Posterior vena cava (tissue), 2 donors: ENCODE measurements around the gene ENDOD1. TPM values are rescaled to one million over a fixed set of nuclear protein-coding genes. Genes with fewer than 3 reads are reported as not detected.
"Not testable (repeated sequence)": the region's sequence is repeated elsewhere in the genome, so short reads cannot be mapped to it uniquely, and the experiment has no call there.

Experiments
- DNase-seq: peaks from one replicate; pipeline ENCODE4 v3.0.0-alpha.2; 2020; ENCODE audit warnings: low spot score
- intact Hi-C, 2 donors: fragments of 100-400 bp; cut with DNase I; formaldehyde crosslinking; loops; one replicate each; pipeline versions ENCODE4 v1.14.1 to v1.14.2; 2022 to 2023
- total RNA-seq, 2 donors: library from RNA; stranded (reverse); fragmentation: NEBNext Ultra II Directional; extraction: Animal tissue kit (Norgen Biotek cat#: 25700); gene quantifications; one replicate each; pipeline ENCODE4 v1.2.1, GENCODE V29; 2021
- donor health status: DM: yes; HTN: yes; CAD: no.
- donor health status: DM: yes; HTN: yes; CAD: no.

The ENDOD1 gene
- total RNA-seq, 2 donors from 2014 or later = 41.7 to 50.2 TPM

- intact Hi-C loops = no loop called here
- DNase-seq = no peak
These were observed 45.5 kb downstream of the ENDOD1 start for GRCh38 chr11:95135155-95135554.

- intact Hi-C loops = no loop called here
These were observed 46.2 kb downstream of the ENDOD1 start for GRCh38 chr11:95135880-95136279.

GRCh38 chr11:95136747-95137146, 47.1 kb downstream of the ENDOD1 start:
- DNase-seq, intact Hi-C loops: not testable (repeated sequence)

More at GRCh38 chr11:95135880-95136279, 46.2 kb downstream of the ENDOD1 start:
- no peak for DNase-seq

- intact Hi-C loops = no loop called here
- no peak for DNase-seq
These were observed 47.7 kb downstream of the ENDOD1 start for GRCh38 chr11:95137299-95137698.

- DNase-seq = no peak
- intact Hi-C loops = no loop called here
These were observed 48.8 kb downstream of the ENDOD1 start for GRCh38 chr11:95138448-95138847.

- DNase-seq = no peak
These were observed 50.9 kb downstream of the ENDOD1 start for GRCh38 chr11:95140397-95141033.

GRCh38 chr11:95142431-95142830, 52.8 kb downstream of the ENDOD1 start:
- DNase-seq = no peak
- intact Hi-C loops = no loop called here

More at GRCh38 chr11:95140397-95141033, 50.9 kb downstream of the ENDOD1 start:
- intact Hi-C loops = no loop called here

- no peak for DNase-seq
- intact Hi-C loops = no loop called here
These were observed 53.5 kb downstream of the ENDOD1 start for GRCh38 chr11:95143106-95143681.

GRCh38 chr11:95144313-95145235, 54.9 kb downstream of the ENDOD1 start:
- intact Hi-C loops = loop anchor here in 1 of 2 donors (5.0 kb wide), 1 partner anchor 72 kb away; no protein-coding TSS in a partner anchor
- no peak for DNase-seq

GRCh38 chr11:95145430-95146060, 55.9 kb downstream of the ENDOD1 start:
- DNase-seq = no peak
- intact Hi-C loops = loop anchor here in 1 of 2 donors (5.0 kb wide), 1 partner anchor 73 kb away; no protein-coding TSS in a partner anchor

GRCh38 chr11:95147364-95147905, 57.8 kb downstream of the ENDOD1 start:
- intact Hi-C loops = loop anchor here in 1 of 2 donors (5.0 kb wide), 1 partner anchor 75 kb away; no protein-coding TSS in a partner anchor

GRCh38 chr11:95148406-95148805, 58.8 kb downstream of the ENDOD1 start:
- intact Hi-C loops = loop anchor here in 1 of 2 donors (5.0 kb wide), 1 partner anchor 76 kb away; no protein-coding TSS in a partner anchor
- DNase-seq = no peak

More at GRCh38 chr11:95147364-95147905, 57.8 kb downstream of the ENDOD1 start:
- DNase-seq = no peak

- DNase-seq = no peak
- intact Hi-C loops = loop anchor here in 1 of 2 donors (5.0 kb wide), 1 partner anchor 77 kb away; no protein-coding TSS in a partner anchor
These were observed 59.3 kb downstream of the ENDOD1 start for GRCh38 chr11:95148938-95149337.

- intact Hi-C loops = loop anchor here in 1 of 2 donors (2.0 to 10.0 kb wide), 4 partner anchors 78 to 1275 kb away; no protein-coding TSS in a partner anchor
- DNase-seq = no peak
These were observed 60.2 kb downstream of the ENDOD1 start for GRCh38 chr11:95149651-95150364.

- intact Hi-C loops = loop anchor here in 1 of 2 donors (2.0 to 10.0 kb wide), 3 partner anchors 556 to 1274 kb away; no protein-coding TSS in a partner anchor
- peak; percentile 96 for DNase-seq
These were observed 61.5 kb downstream of the ENDOD1 start for GRCh38 chr11:95150956-95151684.

- DNase-seq = no peak
- intact Hi-C loops = loop anchor here in 1 of 2 donors (5.0 to 10.0 kb wide), 2 partner anchors 554 to 1272 kb away; no protein-coding TSS in a partner anchor
These were observed 63.5 kb downstream of the ENDOD1 start for GRCh38 chr11:95152876-95153856.
